CD14-positive monocyte (primary cell): ENCODE results near the gene PLEK2. TPM values are rescaled to one million over a fixed set of nuclear protein-coding genes. Genes with fewer than 3 reads are reported as not detected.

Source experiments
- DNase-seq, 3 donors: peaks; one replicate each; pipeline ENCODE4 v3.0.0-alpha.2; 2011 to 2022
- H2AFZ ChIP-seq: 2 replicates; pipeline ENCODE4 v1.6.0; 2012; ENCODE audit warnings: mild to moderate bottlenecking, low read depth, low read length, inconsistent platforms; ENCODE audit not compliant: insufficient read depth, poor library complexity, severe bottlenecking
- H3K27ac ChIP-seq, 2 donors: 1 replicate in 1 of 2; 2 replicates in 1 of 2; pipeline ENCODE4 v1.5.1; 2012 to 2013; ENCODE audit warnings: low read length in 2 of 2, control low read depth in 1 of 2, inconsistent platforms in 1 of 2, low read depth in 1 of 2, mild to moderate bottlenecking in 1 of 2
- H3K27me3 ChIP-seq, 2 donors: one replicate each; pipeline versions ENCODE4 v1.6.0 to v1.6.1; 2011 to 2013; ENCODE audit warnings: low read length in 2 of 2; ENCODE audit not compliant: control insufficient read depth in 2 of 2, insufficient read depth in 2 of 2
- H3K36me3 ChIP-seq, 2 donors: replicated peaks in 1 of 2; 1 replicate in 1 of 2; 2 replicates in 1 of 2; pipeline versions ENCODE4 v1.5.1 to v1.6.1; 2012 to 2013; ENCODE audit warnings: low read length in 2 of 2, control low read depth in 1 of 2, inconsistent platforms in 1 of 2, mild to moderate bottlenecking in 1 of 2; ENCODE audit not compliant: insufficient read depth in 2 of 2, control insufficient read depth in 1 of 2
- H3K4me1 ChIP-seq, 2 donors: 1 replicate in 1 of 2; 2 replicates in 1 of 2; pipeline versions ENCODE4 v1.5.1 to v1.6.1; 2012 to 2013; ENCODE audit warnings: low read length in 2 of 2, control low read depth in 1 of 2, inconsistent platforms in 1 of 2, mild to moderate bottlenecking in 1 of 2, moderate library complexity in 1 of 2; ENCODE audit not compliant: insufficient read depth in 2 of 2, control insufficient read depth in 1 of 2
- H3K4me2 ChIP-seq: replicated peaks from 2 replicates; pipeline ENCODE3; 2012; ENCODE audit warnings: low read length, moderate library complexity, mild to moderate bottlenecking; ENCODE audit not compliant: poor library complexity, severe bottlenecking; ENCODE audit errors: extremely low read depth
- H3K4me3 ChIP-seq, 3 experiments: fragments of 200-600 bp in 1 of 3; sonication (generic) in 1 of 3; replicated peaks in 1 of 3; 1 replicate in 2 of 3; 2 replicates in 1 of 3; pipeline ENCODE4 v1.5.1; 2011 to 2013; ENCODE audit warnings: low read length in 3 of 3, mild to moderate bottlenecking in 3 of 3, control low read depth in 2 of 3, low read depth in 2 of 3, inconsistent platforms in 1 of 3, moderate library complexity in 1 of 3
- H3K79me2 ChIP-seq: 2 replicates; pipeline ENCODE4 v1.6.0; 2012; ENCODE audit warnings: mild to moderate bottlenecking, control low read depth, inconsistent platforms, low read length, moderate library complexity; ENCODE audit not compliant: insufficient read depth
- H3K9ac ChIP-seq: 2 replicates; pipeline ENCODE4 v1.6.0; 2017; ENCODE audit warnings: low read length, mild to moderate bottlenecking; ENCODE audit not compliant: insufficient read depth, poor library complexity, severe bottlenecking
- H3K9me3 ChIP-seq, 2 donors: replicated peaks in 1 of 2; 1 replicate in 1 of 2; 2 replicates in 1 of 2; pipeline versions ENCODE4 v1.5.1 to v1.6.1; 2012 to 2013; ENCODE audit warnings: low read length in 2 of 2, control low read depth in 1 of 2; ENCODE audit not compliant: control insufficient read depth in 1 of 2, insufficient read depth in 1 of 2
- H4K20me1 ChIP-seq: 2 replicates; pipeline ENCODE4 v1.6.0; 2012; ENCODE audit warnings: mild to moderate bottlenecking, low read length, control low read depth, moderate library complexity; ENCODE audit not compliant: insufficient read depth
- H3K27ac Mint-ChIP-seq, 7 donors: one replicate each; pipeline ENCODE4 v1.8.0; 2020; ENCODE audit warnings: mild to moderate bottlenecking in 7 of 7, mixed read lengths in 7 of 7, moderate library complexity in 6 of 7, inconsistent platforms in 2 of 7
- H3K27me3 Mint-ChIP-seq, 3 donors: one replicate each; pipeline ENCODE4 v1.8.0; 2021 to 2022; ENCODE audit warnings: low read depth in 3 of 3, mild to moderate bottlenecking in 3 of 3, mixed read lengths in 3 of 3, moderate library complexity in 3 of 3, inconsistent platforms in 1 of 3
- H3K36me3 Mint-ChIP-seq, 2 donors: one replicate each; pipeline ENCODE4 v1.8.0; 2020; ENCODE audit warnings: mixed read lengths in 2 of 2, inconsistent platforms in 1 of 2, mild to moderate bottlenecking in 1 of 2
- H3K4me1 Mint-ChIP-seq: one replicate; pipeline ENCODE4 v1.8.0; 2020; ENCODE audit warnings: mild to moderate bottlenecking, mixed read lengths
- H3K4me3 Mint-ChIP-seq, 2 donors: one replicate each; pipeline ENCODE4 v1.8.0; 2020; ENCODE audit warnings: mild to moderate bottlenecking in 2 of 2, mixed read lengths in 2 of 2, moderate library complexity in 1 of 2
- H3K9me3 Mint-ChIP-seq, 7 donors: one replicate each; pipeline ENCODE4 v1.8.0; 2020 to 2022; ENCODE audit warnings: mixed read lengths in 7 of 7, mild to moderate bottlenecking in 6 of 7, moderate library complexity in 6 of 7, inconsistent platforms in 2 of 7
- WGBS: methylation state at CpG from one replicate; pipeline ENCODE4 v1.1.5; 2013; ENCODE audit warnings: missing lambda C conversion rate; ENCODE audit not compliant: insufficient coverage; 5-methylcytosine and 5-hydroxymethylcytosine counted together
- intact Hi-C, 2 donors: fragments of 100-400 bp; cut with micrococcal nuclease; formaldehyde crosslinking; loops; one replicate each; pipeline versions ENCODE4 v1.15.0 to v1.15.1; 2023
- polyA plus RNA-seq, 3 donors: library from polyadenylated mRNA; depleted of rRNA in 1 of 3; unstranded in 2 of 3; stranded (reverse) in 1 of 3; fragments of 300-500 nt in 2 of 3; fragments of >200 nt in 1 of 3; fragmentation: Illumina TruSeq in 2 of 3; gene quantifications; 1 replicate in 2 of 3; 2 replicates in 1 of 3; pipeline ENCODE4 v1.2.3, GENCODE V29; 2012 to 2021
- TF ChIP-seq, protein P1 (sequence below): fragments of 200-600 bp; IDR thresholded peaks from one replicate; pipeline ENCODE4 v1.8.0; 2022; ENCODE audit warnings: antibody characterized with exemption, mild to moderate bottlenecking

PLEK2 gene
- polyA plus RNA-seq, 3 donors, result 0.20 TPM; not detected in 2

- Mint-ChIP-seq H3K27me3 (peaks cover 21 to 36% (median 24%) of the 10 kb centered on the region in 3 donors), H3K27ac (no peak overlapping the region), H3K9me3 (no peaks in the 10 kb centered on the region), H3K4me3 (no peak overlapping the region), H3K36me3 (no peaks in the 10 kb centered on the region), H3K4me1 (peaks cover 1% of the 10 kb centered on the region)
- H3K36me3 ChIP-seq, result no peaks in the 10 kb centered on the region
- H3K79me2 ChIP-seq, result no peaks in the 10 kb centered on the region
- no peaks in the 10 kb centered on the region for H3K4me1 ChIP-seq
- no peak overlapping the region for H3K9ac ChIP-seq
- TF ChIP-seq, protein P1, sequence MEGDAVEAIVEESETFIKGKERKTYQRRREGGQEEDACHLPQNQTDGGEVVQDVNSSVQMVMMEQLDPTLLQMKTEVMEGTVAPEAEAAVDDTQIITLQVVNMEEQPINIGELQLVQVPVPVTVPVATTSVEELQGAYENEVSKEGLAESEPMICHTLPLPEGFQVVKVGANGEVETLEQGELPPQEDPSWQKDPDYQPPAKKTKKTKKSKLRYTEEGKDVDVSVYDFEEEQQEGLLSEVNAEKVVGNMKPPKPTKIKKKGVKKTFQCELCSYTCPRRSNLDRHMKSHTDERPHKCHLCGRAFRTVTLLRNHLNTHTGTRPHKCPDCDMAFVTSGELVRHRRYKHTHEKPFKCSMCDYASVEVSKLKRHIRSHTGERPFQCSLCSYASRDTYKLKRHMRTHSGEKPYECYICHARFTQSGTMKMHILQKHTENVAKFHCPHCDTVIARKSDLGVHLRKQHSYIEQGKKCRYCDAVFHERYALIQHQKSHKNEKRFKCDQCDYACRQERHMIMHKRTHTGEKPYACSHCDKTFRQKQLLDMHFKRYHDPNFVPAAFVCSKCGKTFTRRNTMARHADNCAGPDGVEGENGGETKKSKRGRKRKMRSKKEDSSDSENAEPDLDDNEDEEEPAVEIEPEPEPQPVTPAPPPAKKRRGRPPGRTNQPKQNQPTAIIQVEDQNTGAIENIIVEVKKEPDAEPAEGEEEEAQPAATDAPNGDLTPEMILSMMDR, result no peak
- no peaks in the 10 kb centered on the region for H4K20me1 ChIP-seq
- H3K4me3 ChIP-seq, result no peak overlapping the region
- H3K27me3 ChIP-seq, result peaks cover 6 to 13% of the 10 kb centered on the region in 2 donors
- no peak overlapping the region for H3K4me2 ChIP-seq
- no peaks in the 10 kb centered on the region for H3K9me3 ChIP-seq
- intact Hi-C loops, result loop anchor here (5.0 to 10.0 kb wide), 3 partner anchors 143 to 275 kb away; partner anchors contain the start of gene RDH12 (in 1 of the 2)
- H3K27ac ChIP-seq, result no peak overlapping the region
- no peak overlapping the region for H2AFZ ChIP-seq
- no peak for DNase-seq
- 86% methylated on average over 8 of the region's 9 CpGs for WGBS
These were observed 17.7 kb upstream of the PLEK2 start for GRCh38 chr14:67429510-67430205.

- Histone ChIP-seq H3K36me3 (no peaks in the 10 kb centered on the region), H3K27me3 (peaks cover 6 to 15% of the 10 kb centered on the region in 2 donors), H3K9me3 (no peaks in the 10 kb centered on the region), H3K79me2 (no peaks in the 10 kb centered on the region), H2AFZ (no peak overlapping the region), H4K20me1 (no peaks in the 10 kb centered on the region), H3K9ac (no peak overlapping the region), H3K4me2 (no peak overlapping the region), H3K4me3 (no peak overlapping the region), H3K4me1 (peaks cover 3 to 4% of the 10 kb centered on the region in 2 donors), H3K27ac (no peak overlapping the region)
- Mint-ChIP-seq H3K36me3 (no peaks in the 10 kb centered on the region), H3K4me3 (no peak overlapping the region), H3K27me3 (peaks cover 21 to 38% (median 27%) of the 10 kb centered on the region in 3 donors), H3K9me3 (no peaks in the 10 kb centered on the region), H3K27ac (peak overlapping the region in 1 of 7 donors; percentile 58), H3K4me1 (peaks cover 10% of the 10 kb centered on the region)
- 87% methylated on average over 5 of the region's 7 CpGs for WGBS
- DNase-seq, result no peak
- TF ChIP-seq, protein P1, result no peak
- intact Hi-C loops, result loop anchor here (5.0 to 10.0 kb wide), 3 partner anchors 144 to 276 kb away; partner anchors contain the start of gene RDH12 (in 1 of the 2)
These were observed 16.6 kb upstream of the PLEK2 start for GRCh38 chr14:67428501-67429031.
